ENCODE results near the gene EIF4A2.

- TF ChIP-seq CTCF (conservative IDR thresholded peaks at IDR 0.05; ENCODE audit: low read length) (no peak), EZH2phosphoT487 (IDR thresholded peaks at IDR 0.05; ENCODE audit: borderline replicate concordance) (no peak)
Observed at GRCh38 chr3:186831798-186832197, 48.4 kb downstream of the EIF4A2 start.
